CD4-positive, alpha-beta T cell treated with Interleukin-15 for 4 hours (primary cell): Measurements from ENCODE around the gene CDH8.
"Not testable (repeated sequence)": the region's sequence is repeated elsewhere in the genome, so short reads cannot be mapped to it uniquely, and the experiment has no call there.

Experiments used
- DNase-seq: peaks from one replicate; pipeline ENCODE4 v3.0.0-alpha.2; 2020; ENCODE audit warnings: low spot score

Gene CDH8

GRCh38 chr16:61780161-61780560 lies 256.1 kb downstream of the CDH8 start:
- DNase-seq: no peak

DNA sequence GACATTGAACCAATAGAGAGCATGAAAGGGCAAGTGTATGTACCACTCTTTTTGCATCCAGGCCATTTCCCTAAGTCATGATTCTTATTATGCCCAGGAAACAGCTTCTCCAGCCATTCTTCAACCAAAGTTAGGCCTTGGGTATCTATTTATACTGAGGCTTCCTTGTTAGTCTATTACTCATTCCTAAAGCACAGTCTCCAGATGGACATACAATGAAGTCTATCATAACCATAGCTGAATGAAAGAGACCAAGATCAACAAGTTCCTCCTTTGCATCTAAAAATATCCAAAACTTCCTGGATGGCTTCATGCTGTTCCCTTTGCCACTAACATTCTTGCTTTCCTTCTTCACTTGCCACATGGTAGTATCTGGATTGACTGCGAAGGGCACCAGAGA lies 265.9 kb downstream of the CDH8 start:
- DNase-seq: no peak

GRCh38 chr16:61763991-61764390 lies 272.2 kb downstream of the CDH8 start:
- no peak for DNase-seq

DNA sequence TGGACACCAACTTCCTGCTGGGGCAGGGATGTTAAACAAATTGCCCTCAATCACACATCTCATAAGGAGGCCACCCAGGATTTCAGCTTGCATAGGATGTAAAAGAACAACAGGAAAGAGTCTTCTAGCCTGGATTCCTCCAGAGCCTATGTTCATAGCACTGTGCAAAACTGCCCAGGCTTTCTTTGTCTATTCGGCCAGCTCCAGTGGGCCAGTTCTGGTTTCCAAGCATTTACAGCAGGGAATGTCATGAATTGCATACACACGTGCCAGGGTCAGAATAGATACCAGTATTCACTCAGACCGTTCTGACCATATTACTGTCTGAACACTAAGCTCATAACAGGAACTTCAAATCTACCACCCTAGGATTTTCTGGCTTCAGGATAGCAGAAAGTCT lies 273.2 kb downstream of the CDH8 start:
- DNase-seq: no peak

DNA sequence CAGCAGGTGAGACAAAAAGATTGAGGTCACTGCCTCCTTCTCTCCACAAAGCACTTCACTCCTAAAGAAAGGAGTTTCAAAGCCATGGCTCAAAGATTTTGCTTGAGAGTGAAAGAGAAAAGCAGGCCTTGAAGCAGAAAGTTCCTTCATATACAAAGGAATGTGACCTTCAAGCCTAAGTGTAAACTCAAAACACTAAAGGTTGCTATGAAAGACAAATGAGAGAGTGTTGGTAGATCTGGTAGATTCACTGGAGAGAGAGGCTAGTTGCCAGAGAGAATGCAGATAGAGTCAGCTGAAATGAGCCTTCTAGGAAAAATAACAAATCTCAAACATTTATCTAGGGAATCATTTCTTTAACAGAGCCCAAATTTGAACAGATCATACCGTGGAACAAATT lies 305.2 kb downstream of the CDH8 start:
- no peak for DNase-seq

DNA sequence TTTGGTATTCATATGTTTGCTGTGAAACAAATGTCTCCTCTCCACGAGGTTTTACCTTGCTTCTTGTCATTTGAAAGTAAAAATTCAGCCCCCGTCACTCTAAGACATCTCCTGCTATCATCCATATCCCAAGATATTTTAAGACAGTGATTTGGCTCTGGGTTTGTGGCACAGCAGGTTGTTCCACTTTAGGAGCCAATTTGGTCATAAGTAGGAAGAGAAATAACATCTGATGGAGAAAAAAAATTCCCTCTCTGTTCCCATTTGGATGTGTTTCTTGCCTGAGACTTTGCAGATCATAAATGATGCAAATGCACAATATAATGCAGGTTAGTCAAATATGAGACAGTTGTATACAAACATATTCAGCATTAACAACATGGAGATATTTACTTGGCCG lies 309.5 kb downstream of the CDH8 start:
- DNase-seq: no peak

DNA sequence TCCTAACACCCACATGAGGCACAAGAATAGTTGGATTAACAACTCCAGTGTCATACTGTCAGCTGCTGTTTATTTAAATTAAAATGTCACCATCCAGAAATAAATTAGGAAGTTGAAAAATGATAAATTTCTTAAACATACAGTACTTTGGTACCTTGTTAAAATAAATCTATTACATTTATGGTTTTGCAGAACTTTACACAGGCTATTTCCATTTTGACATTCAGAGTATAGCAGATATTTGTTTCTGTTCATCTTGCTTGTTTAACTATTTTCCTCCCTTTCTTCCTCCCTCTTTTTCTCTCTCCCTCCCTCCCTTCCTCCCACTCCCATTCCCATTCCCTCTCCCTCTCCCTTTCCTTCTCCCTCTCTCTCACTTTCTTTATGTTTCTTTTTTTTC lies 310.1 kb downstream of the CDH8 start:
- DNase-seq: no peak

- DNase-seq: no peak
Observed at GRCh38 chr16:61721544-61721943, 314.7 kb downstream of the CDH8 start.

- DNase-seq: no peak
Observed at GRCh38 chr16:61715393-61715792, 320.8 kb downstream of the CDH8 start.

GRCh38 chr16:61713787-61714186 lies 322.5 kb downstream of the CDH8 start:
- DNase-seq: no peak

- DNase-seq: not testable (repeated sequence)
Observed at GRCh38 chr16:61699640-61700039, 336.6 kb downstream of the CDH8 start.

DNA sequence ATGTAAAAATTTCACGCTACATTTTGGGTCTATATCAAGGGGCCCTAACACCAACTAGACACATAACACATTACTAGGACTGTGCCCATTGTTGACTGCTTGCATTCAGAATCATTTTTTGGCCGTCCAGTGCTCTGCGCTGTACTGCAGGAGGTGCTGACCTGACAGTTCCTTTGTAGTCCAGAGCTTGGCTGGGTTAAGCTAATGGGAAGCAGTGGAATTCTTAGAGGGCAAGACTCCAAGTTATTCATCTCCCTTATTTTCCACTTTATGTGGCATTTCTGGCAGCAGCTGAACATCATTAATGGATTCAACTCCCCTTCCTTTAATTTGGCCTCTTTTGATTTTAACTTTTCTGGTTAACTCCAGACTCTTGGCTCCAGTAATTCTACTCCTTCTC lies 351.7 kb downstream of the CDH8 start:
- DNase-seq: no peak

DNA sequence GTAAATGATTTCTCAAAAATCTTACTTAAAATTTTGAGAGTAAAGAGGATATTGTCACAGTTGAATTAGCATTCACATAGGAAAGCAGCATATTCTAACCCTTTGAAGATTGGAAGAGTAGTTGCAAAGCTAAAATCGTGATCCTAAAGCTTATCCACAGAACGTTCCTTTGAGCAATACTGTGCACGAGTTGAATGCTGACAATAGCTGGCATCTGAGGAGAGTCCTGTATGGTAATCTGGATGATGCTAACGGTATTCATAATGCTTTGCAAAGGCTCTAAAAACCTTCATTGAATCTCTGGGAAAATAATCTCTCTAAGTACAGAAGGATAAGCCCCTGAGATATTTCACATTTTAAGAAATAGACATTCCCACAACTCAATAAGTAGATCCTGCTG lies 354.6 kb downstream of the CDH8 start:
- DNase-seq: no peak

- DNase-seq: no peak
Observed at GRCh38 chr16:61681124-61681523, 355.1 kb downstream of the CDH8 start.

DNA sequence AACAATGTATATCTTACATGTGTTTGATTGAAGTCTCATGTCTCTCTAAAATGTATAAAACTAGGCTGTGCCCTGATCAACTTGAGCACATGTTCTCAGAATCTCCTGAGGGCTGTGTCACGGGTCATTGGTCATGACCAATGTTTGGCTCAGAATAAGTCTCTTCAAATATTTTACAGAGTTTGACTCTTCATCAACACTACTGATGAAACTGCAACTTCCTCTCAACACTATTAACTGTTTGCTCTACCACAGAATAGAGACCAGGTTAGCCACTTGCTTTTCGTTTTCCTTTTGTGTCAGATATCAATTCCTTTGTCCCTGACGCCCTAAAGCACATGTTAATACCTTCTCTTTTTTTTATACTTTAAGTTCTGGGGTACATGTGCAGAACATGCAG lies 358.1 kb downstream of the CDH8 start:
- DNase-seq: no peak

- DNase-seq: no peak
Observed at GRCh38 chr16:61677776-61678175, 358.5 kb downstream of the CDH8 start.

DNA sequence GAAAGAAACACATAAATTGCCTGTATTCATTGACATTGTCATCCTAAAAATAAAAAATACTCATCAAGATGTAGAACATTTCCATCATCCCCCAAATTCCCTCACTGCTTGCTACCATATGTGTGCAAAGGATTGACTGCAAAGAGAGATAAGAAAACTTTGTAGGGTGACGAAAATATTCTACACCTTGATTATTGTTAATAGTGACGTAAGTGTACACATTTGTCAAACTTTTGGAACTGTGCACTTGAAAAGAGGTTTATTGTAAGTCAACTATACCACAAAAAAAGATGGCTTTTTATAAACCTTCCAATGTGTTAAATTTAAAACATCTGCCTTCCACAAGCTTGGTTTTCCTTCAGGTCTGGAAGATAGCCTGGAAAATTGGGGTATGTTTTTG lies 359.5 kb downstream of the CDH8 start:
- DNase-seq: no peak

- DNase-seq: no peak
Observed at GRCh38 chr16:61671161-61671560, 365.1 kb downstream of the CDH8 start.

GRCh38 chr16:61665512-61665911 lies 370.7 kb downstream of the CDH8 start:
- DNase-seq: no peak

DNA sequence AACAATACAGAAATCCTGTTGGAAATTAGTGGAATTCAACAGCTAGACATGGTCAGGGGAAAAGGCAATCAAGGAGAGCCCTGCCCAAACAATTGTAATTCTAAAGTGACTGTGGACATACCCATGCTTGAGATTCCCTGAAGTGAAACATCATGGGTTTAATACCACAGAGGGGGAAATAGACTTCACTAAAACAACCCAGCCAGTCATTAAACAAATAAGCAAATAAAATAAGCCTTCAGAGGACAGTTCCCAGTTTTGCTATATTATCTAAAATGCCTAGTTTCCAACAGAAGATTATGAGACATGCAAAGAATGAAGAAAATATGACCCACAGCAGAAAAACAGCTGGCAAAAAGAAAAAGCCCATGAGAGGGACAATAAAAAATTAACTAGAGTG lies 376.3 kb downstream of the CDH8 start:
- no peak for DNase-seq

DNA sequence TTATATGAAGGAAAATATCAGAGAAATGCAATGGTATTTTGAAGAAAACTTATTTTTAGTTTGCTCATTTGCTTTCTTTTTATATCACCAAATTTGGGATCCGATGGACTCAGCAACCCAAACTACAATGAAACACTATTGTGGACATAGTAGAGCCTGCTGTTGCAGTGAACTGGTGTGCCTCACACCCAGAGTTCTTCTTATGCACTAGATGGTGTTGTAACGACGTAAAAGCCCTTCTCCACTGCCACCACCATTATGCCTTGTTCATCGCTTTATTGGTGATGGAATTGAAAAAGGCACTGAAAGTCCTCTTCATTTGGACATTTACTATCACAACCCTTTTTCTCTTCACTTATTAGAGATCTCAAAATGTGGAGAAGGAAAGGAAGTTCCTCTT lies 381.3 kb downstream of the CDH8 start:
- DNase-seq: no peak

- no peak for DNase-seq
Observed at GRCh38 chr16:61653544-61653943, 382.7 kb downstream of the CDH8 start.

DNA sequence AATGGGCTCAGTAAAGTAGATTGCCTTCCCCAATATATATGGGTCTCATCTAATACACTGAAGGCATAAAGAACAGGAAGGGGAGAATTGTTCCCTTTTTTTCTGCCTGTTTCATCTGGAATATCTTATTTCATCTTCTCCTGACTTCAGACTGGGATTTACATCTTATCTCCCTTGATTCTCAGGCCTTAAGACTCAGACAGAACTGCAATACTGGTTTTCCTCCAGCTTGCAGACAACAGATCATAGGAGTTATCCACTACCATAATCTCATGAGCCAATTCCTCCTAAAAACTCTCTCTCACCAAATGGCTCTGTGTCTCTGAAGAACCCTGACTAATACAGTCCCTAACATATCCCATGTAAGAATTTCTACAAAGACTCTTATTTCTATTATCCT lies 390.7 kb downstream of the CDH8 start:
- DNase-seq: no peak

DNA sequence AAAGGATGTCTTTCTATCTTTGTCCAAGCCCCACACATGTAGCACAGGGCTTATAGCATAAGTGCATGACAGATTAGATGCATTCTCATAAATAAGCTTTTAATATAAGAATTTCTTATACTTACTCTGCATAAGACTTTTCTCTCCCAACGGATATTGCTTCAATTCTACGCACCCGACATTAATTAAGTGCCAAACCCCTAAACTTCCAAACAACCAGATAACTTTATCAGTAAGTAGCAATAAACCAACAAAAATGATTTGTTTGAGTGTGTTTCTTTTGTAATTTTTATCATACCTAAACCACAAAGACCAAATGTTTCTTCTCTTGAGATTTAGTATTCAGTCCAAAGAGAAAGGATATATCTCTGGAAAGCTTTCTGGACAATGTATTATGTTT lies 391.5 kb downstream of the CDH8 start:
- DNase-seq: no peak

GRCh38 chr16:61617219-61617783 lies 418.9 kb downstream of the CDH8 start:
- DNase-seq: no peak
